ENCODE data around the gene MMP24OS.

The MMP24OS gene

DNA sequence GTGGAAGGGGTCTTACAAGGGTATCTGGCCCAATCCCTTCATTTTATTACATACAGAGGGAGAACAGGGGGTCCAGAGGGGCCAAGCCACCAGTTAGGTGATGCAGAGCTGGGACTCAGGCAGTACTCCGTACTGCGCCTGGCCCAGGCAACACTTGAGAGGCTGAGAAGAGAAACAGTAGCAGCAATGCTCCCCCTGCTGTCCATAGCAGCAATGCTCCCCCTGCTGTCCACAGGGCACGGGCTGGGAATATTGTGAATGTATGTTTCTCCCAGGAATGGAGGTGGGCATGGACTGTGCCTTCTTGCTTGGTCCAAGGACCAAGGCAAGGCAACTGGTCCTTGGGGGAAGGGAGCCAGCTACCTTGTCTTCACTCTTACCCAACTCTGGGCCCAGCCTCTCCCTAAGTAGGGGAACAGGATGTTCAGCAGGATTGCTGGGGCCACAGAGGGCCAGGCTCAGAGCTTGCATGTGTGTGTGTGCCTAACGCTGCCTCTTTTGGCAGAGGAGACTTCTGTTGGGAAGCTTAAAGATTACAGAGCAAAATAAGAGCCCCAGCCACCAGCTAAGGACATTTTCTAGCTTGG is 29.1 kb upstream of the MMP24OS start:
- peak; percentile 81 for DNase-seq

DNA sequence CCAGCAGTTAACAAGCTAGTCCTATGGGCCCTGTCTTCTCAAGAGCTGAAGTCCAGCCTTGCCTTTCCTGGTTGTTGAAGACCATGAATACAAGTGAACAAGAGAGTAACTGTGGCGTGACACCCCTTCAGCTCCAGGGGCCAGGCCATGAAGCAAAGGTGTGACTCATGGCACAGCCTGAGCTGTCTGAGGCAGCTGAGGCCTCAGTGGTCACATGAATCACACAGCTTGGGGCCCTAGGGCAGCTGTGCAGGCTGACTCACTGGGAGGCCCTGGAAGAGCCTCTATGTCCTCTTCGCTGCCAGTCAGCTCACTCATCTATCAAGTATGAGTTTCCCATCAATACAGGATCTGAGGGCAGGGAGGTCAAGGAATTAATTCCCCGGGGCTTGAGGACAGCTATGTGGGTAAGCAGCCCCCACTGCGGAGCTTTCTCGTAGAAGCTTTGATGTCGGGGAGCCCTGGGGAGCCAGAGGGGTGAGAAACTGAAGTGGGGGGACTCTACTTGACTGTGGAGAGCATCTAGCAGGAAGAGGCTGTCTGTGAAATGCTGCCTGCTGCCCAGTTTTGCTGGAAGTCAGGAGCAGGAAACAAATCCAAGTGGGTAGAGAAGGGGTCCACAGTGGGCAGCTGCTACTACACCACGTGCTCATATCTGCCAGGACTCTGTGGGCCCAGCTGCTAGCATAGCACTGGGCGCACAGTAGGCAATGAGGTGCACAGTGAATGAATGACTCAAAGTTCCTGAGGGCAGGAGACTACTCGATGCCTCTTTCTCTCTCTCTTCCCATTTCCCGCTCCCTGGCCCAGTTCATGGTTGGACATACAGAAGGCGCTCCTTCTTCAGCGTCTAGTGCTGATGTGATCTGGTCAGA is 28.0 kb upstream of the MMP24OS start:
- peak; percentile 100 for DNase-seq

DNA sequence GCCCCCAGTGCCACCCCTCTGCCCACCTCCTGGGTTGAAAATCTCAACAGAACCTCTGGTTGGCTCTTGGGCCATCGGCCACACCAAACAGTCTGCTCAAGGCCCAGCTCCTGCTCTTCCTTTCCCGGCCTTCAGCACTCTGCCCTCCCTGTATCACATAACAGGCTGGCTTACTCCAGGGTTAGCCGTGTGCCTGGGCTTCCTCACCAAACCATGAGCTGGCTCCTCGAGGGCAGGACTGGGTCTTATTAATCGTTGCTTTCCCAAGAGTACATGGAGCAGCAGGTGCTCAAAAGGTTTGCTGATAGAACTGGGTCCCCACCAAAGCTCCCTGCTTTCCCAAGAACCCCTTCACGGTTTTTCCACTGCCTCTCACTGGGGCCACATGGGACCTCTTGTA is 27.0 kb upstream of the MMP24OS start:
- no peak for DNase-seq

DNA sequence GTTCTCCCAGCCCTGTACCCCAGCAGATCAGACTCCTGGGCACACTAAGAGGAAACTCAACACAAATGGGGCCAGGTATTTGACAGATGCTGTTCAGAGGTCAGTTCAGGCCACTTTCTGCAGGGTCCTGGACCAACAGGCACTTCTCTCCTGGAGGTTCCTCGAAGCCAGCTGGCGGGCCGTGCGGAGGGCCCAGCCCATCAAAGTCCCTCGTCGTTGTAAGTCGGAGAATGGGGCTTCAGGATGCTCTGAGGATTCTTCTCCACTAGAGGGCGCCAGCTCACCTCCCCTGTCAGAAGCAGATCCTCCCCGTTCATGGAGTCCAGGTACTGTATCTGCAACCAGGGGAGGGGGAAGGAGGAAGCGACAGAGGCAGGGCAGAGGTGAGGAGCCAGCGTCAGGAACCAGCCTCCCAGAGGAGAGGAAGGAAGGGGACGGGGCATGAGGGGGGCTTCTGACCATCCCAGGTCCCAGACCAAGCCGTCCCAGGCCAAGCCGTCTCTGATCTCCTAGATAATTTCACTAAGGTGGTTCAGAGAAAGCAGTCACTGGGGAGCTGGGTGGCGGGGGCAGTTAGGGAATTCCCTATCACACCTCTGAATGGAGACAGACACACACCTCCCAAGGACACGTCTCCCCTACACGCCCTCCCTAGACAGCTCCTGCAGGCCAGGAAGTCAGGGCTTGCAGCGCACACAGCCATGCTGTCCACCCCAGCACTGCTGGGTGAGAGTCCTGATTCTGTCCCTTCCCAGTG is 26.0 kb upstream of the MMP24OS start:
- DNase-seq = peak; percentile 88

DNA sequence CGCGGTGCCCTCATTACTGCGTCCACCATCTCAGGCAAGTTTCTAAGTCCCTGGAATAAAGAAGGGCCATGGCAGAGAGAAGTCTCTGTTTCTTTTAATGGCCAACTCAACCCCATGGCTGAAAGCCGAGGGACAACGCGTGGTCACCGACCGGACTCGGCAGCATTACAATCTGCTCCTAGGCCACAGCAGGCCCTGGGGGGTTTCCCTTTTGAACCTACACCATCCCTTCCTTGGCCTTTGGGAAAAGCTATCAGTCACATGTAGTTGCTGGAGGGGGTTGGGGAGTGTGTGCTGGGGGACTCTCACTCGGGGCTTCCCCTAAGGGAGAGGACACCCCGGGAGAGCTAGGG is 25.4 kb upstream of the MMP24OS start:
- no peak for DNase-seq

DNA sequence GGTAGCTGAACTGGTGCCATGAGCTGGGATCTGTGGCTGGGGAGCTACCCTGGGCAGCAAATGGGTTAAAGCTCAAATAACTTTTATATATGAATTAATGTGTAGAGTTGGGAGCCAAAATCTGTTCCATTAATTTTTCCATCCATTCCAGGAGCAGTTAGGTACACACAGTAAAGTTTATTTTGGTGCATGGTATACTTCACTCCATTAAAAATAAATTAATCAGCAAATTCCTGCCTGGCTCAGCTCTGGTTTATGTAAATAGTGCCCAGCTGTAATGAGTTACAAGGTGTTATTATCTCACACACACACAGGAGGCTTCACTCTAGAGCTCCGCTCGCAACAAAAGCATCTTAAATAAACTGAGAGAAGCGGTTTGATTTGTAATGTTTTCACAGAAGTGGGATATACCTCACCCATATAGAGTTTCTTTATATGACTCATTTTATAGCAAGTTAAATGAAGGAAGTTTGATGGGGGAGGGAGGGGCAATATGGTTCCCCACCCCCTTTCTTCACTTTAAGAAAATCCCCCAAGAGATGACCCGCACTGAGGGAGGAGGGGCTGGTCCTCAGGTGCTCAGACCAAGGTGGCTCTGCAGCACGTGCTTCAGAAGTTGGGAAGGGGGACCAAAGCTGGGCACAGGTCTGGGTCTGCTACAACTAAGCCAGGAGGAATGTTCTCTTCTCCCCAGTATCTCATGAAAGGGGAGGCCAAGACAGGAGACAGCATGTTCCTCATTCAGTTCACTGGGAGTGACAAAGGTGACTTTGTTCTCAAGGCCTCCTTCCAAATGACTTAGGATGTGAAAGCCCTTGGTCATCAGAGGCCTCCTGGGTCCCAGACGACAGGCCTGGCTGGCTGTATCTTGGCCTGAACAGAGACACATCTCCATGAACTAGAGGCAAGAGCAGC is 24.8 kb upstream of the MMP24OS start:
- peak; percentile 76 for DNase-seq

DNA sequence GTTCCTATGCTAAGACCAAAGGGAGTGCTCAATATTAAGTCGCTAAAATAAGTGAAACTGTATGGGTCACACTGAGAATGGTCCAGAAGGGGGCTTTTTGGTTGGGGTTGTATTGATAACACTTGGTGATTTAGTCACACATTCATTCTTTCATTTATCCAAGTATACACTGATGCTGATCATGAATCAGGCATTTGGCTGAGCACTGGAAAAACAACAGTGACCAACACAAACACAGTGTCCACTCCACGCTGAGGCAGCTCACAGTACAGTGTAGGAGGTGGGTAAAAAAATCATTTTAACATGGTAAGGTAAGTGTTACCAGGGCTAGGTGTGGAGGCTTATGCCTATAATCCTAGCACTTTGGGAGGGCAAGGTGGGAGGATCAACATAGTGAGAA is 23.5 kb upstream of the MMP24OS start:
- DNase-seq = no peak

DNA sequence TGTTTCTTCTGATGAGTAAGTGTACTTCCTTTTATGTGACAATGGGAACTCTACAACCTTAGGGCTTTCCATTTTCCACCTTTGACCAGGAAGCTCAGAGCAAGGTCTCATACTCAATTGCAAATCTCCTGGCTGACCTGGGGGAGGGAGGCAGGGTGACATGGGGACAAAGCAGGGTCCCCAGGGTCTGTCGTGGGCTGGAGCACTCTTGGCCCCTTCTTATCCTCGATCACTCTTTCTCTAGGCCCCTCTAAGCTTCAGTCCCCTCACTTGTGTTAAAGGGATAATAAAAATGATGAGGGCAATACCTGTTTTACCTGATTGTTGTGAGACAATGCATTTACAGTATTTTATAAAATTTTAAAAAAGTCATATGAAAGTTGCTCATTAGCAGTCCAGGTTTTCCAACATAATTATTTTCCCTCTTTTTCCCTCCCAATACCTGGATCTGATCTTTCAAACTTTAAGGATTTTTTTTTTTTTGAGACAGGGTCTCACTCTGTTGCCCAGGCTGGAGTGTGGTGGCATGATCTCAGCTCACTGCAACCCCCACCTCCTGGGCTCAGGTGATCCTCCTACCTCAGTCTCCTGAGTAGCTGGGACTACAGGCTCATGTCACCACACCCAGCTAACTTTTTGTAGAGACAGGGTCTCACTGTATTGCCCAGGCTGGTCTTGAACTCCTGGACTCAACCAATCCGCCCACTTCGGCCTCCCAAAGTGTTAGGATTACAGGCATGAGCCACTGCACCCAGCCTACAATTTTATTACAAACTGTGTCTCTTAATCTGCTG is 22.7 kb upstream of the MMP24OS start:
- DNase-seq = no peak

DNA sequence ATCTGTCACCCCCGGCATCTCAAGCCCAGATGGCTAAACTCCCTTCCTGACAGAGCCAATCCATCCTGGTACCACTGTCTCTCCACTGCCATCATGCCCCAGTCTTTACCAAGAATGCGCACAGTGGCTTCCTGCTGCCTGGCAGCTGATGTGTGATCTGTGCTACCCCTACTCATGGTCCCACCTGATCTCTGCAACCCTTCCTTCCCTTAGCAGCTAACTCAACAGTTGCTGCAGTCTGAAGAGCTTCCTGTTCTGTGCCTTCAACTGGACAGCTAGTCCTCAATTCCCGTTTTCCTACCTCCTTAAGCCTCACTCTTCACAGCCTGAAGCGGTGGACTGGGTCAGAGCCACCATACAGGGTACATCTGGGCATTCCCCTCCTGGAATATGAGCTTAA is 21.9 kb upstream of the MMP24OS start:
- no peak for DNase-seq

DNA sequence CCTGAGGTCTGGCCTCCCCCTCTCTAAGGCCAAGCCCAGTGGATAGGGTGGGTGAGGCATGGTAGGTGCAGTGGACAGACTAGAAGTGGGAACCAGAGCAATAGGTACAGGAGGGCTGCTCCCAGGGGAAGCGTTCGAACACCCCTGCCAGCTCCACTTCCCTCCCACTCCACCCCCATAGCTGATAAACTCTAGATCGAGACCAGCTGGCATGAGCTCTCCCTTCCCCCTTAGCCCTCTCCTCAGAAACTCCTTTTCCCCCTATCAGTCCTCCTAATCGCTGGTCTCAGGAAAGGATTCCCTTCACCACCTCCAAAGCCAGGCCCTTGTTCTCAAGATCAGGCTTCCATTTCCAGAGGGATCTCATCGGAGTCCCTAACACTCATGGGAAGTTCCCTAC is 20.3 kb upstream of the MMP24OS start:
- no peak for DNase-seq

DNA sequence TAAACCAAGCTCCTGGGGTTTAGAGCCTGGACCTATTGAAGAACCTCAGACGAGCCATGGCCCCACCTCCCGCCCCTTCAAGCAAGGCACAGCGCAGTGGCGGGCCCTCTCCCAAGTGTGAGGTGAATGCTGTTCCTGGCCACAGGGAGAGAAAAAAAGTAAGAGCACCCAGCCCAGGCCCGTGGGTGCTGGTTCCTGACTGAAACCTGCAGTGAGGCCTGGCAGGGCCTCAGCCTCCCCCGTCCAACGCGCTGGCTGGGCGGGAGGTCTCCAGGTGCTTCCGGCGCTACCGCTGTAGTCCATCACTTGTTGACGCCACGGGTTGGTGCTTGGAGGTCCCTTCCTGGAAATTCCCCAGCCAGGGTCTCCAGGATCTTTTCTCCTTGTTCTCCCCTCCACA is 19.8 kb upstream of the MMP24OS start:
- DNase-seq = no peak

DNA sequence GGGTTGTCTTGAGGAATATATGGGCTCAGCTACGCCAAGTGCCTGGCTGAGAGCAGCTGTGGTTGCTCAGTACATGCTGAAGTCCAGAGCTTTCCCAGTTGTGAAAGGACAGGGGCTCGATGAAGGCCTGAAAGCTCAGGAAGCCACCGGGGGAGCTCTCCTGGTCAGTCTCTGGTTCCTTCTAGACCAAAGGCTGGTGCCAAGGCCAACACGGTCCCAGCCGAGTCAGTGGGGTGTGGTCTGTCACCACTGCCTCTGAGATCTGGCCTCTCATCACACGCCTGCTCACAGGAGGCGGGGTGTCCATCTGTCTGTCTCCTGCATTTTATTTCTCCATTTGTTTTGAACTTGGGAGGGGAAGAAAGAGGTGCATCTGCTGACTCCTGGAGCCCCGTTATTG is 19.2 kb upstream of the MMP24OS start:
- no peak for DNase-seq

DNA sequence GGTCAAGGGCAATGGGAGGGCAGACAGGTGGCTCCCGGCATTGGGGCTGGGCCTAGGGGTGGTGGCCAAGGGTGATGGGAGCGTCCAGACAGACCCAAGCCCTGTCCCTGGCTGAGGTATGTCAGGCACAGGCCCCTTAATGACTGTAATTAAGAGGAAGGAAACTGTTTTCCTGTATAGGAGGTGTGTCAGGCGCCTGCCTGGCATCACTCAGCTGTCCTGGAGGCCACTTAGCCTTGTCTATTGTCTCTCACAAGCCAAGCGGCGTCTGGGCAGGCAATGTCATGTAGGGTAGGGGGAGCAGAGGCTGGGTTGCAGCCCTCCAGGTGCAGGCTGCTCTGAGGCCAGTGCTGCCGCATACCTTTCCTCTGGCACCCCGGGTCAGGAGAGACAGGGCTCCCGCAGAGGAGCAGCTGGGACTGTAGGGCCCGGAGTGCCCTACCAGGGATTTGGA is 18.2 kb upstream of the MMP24OS start:
- no peak for DNase-seq

DNA sequence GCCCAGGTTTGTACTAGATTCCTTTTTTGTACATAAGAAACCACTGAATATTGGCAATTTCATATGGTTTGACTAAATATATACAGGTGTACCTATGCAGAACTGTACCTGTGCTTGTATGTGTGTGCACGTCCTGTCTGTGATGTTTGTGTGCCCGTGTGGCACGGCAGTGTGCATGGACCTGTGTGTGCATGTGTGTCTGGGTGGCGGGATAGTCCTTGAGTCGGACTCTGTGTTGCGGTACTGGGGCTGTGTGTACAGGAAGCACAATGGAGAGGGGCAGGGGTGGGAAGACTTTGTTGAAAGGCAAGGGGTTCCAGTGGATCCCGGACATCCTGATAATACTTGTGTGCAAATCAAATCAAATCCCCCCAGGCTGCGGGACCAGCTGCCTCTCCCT is 17.8 kb upstream of the MMP24OS start:
- DNase-seq = no peak

DNA sequence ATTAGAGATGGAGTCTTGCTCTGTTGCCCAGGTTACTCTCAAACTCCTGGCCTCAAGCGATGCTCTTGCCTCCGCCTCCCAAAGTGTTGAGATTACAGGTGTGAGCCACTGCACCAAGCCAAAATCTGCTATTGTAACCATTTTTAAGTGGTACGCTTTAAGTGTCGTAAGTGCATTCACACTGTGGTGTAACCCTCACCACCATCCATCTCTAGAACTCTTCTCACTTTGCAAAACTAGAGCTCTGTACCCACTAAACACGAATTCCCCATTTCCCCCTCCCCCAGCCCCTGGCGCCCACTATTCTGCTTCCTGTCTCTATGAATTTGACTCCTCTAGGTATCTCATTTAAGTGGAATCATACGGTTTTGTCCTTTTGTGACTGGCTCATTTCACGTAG is 17.1 kb upstream of the MMP24OS start:
- DNase-seq = no peak

DNA sequence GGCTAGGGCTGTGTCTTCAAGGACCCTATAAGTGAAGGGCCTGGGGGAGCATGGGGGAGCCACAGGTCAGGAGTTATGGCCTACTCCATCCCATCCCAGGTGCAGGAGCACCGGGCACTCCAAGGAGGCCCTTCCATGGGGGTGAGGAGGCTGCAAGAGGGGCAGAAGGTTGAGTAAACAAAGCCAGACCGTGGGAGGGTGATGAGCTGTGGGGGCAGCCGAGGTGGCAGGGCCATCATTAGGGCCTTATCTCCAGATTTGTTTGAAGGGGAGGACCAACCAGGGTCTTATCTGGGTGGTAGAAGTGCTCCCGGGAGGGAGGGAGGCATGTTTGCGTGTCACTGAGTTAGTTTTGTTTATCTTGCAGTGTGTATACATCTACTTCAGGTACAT is 16.4 kb upstream of the MMP24OS start:
- DNase-seq = no peak

DNA sequence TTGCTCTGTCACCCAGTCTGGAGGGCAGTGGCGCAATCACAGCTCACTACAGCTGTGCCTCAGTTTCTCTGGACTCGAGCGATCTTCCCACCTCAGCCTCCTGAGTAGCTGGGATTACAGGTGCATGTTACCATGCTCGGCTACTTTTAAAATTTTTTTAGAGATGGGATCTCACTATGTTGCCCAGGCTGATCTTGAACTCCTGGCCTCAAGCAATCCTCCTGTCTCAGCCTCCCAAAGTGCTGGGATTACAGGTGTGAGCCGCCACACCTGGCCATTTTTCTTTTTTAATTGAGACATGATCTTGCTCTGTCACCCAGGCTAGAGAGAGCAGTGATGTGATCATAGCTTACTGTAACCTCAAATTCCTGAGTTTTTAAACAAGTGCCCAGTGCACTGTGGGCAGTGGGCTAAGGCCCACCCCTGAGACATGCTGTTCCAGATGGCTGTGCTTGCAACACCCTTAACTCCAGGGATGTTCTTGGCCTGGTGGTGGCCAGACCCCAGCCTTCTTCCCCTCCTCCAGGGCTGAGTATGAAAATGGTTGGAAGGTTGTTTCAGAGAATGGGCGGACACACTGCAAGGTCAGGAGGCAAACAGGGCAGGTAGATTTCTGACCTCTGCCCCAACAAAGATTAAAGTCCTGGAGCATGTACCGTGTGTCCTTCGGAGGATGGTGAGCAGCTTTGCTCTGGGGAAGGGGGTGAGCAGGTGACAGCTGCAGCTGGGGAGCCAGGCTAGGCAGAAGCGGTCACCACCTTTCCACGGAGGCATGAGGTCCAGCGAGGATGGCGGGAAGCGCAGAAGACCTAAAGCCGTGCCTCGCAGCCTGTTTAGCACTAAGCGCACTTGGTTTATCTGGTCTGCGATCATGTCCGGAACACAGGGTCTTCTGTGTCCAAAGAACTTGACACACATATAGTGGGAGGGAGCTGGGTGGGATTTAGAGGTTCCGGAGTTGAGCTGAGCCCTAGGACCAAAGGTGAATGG is 15.7 kb upstream of the MMP24OS start:
- no peak for DNase-seq

DNA sequence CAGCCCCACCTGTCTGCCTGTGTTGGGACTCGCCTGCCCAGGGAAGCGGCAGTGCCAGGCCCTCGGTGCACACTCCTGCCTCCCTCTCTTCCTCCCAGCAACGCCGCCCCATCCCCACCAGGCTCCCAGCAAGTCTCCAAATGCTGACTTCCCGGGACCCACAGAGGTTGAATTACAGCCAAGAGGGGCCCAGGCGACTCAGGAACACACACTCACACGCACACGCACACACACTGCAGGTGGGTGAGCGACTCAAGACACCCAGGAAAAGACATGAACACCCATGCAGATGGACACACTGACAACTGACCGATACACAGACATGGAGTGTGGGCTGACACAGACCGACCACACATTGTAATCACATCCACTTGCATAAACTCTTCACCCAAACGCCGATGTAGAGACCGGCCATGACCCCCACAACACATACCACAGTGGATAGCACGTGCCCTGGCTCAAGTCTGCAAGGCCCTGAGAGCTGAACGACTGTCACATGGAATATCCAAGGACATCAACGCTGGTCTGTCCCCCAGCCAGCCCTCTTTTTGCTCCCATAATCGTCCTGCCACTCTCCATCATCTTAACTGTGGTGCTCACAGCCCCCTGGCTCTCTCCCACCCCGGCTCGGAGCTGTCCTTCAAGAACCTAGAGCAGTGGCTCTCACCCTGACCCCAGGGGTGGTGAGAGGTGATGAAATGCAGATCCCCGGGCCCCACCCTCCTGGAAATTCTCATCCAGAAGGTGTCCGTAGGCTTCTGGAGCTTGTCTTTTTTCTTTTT is 14.8 kb upstream of the MMP24OS start:
- no peak for DNase-seq

DNA sequence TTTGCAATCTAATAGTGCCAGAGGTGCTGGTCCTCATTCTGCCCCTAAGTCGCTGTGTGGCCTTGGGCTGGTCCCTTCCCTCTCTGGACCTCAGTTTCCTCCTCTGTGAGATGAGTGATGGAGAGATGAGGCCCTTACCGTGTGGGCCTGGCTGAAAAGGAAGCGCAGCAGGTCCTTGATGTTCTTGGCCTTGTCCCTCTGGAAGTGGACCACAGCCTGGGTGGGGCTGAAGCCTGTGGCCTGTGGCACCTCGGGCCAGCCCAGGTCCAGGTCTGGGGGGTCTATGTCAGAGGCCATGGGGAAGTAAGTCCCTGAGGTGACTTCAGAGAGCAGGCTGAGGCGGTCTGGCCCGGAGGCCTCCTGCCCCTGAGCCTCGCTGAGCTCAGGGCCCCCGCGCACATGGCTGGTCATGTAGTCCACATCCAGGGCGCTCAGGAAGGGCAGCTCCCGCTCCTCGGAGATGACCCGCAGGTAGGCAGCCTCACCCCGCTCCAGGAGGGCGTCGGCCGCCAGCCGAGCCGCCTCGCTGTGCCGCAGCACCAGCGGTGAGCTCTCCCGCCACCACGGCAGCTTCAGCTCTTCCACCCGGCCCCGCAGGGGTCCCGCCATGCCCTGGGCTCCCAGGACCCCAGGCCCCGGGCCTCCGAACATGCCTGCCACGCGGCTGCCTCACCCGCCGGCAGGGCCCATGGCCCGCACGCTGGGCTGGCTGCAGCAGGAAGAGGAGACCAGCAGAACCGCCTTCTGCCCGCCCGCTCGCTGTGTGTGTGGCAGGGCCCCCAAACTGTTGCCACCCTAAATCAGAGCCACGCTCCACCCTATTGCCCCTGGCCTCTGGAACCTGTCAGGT is 14.0 kb upstream of the MMP24OS start, which contains the start of gene FAM83C:
TSS of gene FAM83C (minus strand) at position 772 of the 850 bp plus-strand sequence. CDS start at position 651, 121 bp downstream.
- no peak for DNase-seq
